ENCODE data around the gene MGAT4D. TPM values are rescaled to one million over a fixed set of nuclear protein-coding genes. Genes with fewer than 3 reads are reported as not detected.

The MGAT4D gene
- polyA plus RNA-seq, 1 of the 3 experiments (the other 2 are of a cell fraction) = not detected

GRCh38 chr4:140466146-140466545 is 31.9 kb downstream of the MGAT4D start:
- POLR2A ChIA-PET = no interaction called here
- no peaks in the 10 kb centered on the region for H3K36me3 ChIP-seq (replicated peaks in 1 of 2; ENCODE audit: control insufficient read depth in 1 of 2, insufficient read depth in 2 of 2, low read length in 1 of 2)
- TF ChIP-seq GABPA (IDR thresholded peaks at IDR 0.05; ENCODE audit: low read depth) (no peak), FOXJ3 (CRISPR knock-in tag; IDR thresholded peaks at IDR 0.05) (no peak), REST (IDR thresholded peaks at IDR 0.05; ENCODE audit: low read depth, low read length) (no peak), FOXM1 (IDR thresholded peaks at IDR 0.05; ENCODE audit: low read depth) (no peak), POLR2AphosphoS5 (IDR thresholded peaks at IDR 0.05; ENCODE audit: low read depth, low read length) (no peak), RFX5 (IDR thresholded peaks at IDR 0.05; ENCODE audit: low read length) (no peak), CHD2 (IDR thresholded peaks at IDR 0.05; ENCODE audit: low read length, partially characterized antibody) (no peak), FOSL2 (IDR thresholded peaks at IDR 0.05; ENCODE audit: borderline replicate concordance, low read depth) (no peak), TCF12 (IDR thresholded peaks at IDR 0.05) (no peak)
- CTCF ChIA-PET = no interaction called here
- no peaks in the 10 kb centered on the region for H3K9me3 ChIP-seq
- H2AFZ ChIP-seq (ENCODE audit: low read depth) = no peak overlapping the region
- H3K27ac ChIP-seq (ENCODE audit: low read depth in 2 of 2, low read length in 1 of 2) = no peak overlapping the region
- no peak for DNase-seq
- no peaks in the 10 kb centered on the region for H3K4me1 ChIP-seq (ENCODE audit: control insufficient read depth in 1 of 2, insufficient read depth in 2 of 2, low read depth in 1 of 2, low read length in 1 of 2)
- H3K4me2 ChIP-seq = no peak overlapping the region
- H3K9me2 ChIP-seq = no peaks in the 10 kb centered on the region
- no peaks in the 10 kb centered on the region; the same call in 1 of the 2 replicates for H3K27me3 ChIP-seq (ENCODE audit: insufficient read depth)
- no peaks in the 10 kb centered on the region for H3K79me2 ChIP-seq (ENCODE audit: insufficient read depth)
- 83% methylated on average over 1 of the region's 1 CpG for WGBS (ENCODE audit: low lambda C conversion rate)
- H3F3A ChIP-seq (replicated peaks; ENCODE audit: insufficient read depth) = no peaks in the 10 kb centered on the region
- no peak overlapping the region for H3K4me3 ChIP-seq (ENCODE audit: low read depth in 2 of 2, low read length in 1 of 2)
- H3K9ac ChIP-seq = no peak overlapping the region
- no peaks in the 10 kb centered on the region for H4K20me1 ChIP-seq (ENCODE audit: insufficient read depth)

GRCh38 chr4:140463614-140464013 is 34.5 kb downstream of the MGAT4D start:
- Histone ChIP-seq H3K36me3 (replicated peaks in 1 of 2; ENCODE audit: control insufficient read depth in 1 of 2, insufficient read depth in 2 of 2, low read length in 1 of 2) (no peaks in the 10 kb centered on the region), H3K9ac (no peak overlapping the region), H3K27ac (ENCODE audit: low read depth in 2 of 2, low read length in 1 of 2) (no peak overlapping the region), H2AFZ (ENCODE audit: low read depth) (no peak overlapping the region), H3K4me2 (no peak overlapping the region), H3K9me3 (no peaks in the 10 kb centered on the region), H3K9me2 (no peaks in the 10 kb centered on the region), H4K20me1 (ENCODE audit: insufficient read depth) (no peaks in the 10 kb centered on the region), H3F3A (replicated peaks; ENCODE audit: insufficient read depth) (no peaks in the 10 kb centered on the region), H3K4me3 (ENCODE audit: low read depth in 2 of 2, low read length in 1 of 2) (no peak overlapping the region), H3K79me2 (ENCODE audit: insufficient read depth) (no peaks in the 10 kb centered on the region), H3K4me1 (ENCODE audit: control insufficient read depth in 1 of 2, insufficient read depth in 2 of 2, low read depth in 1 of 2, low read length in 1 of 2) (no peaks in the 10 kb centered on the region), H3K27me3 (ENCODE audit: insufficient read depth) (no peaks in the 10 kb centered on the region; the same call in 1 of the 2 replicates)
- POLR2A ChIA-PET = no interaction called here
- TF ChIP-seq NRF1 (IDR thresholded peaks at IDR 0.05; ENCODE audit: low read depth, low read length) (no peak), MAX (IDR thresholded peaks at IDR 0.05; ENCODE audit: low read depth) (no peak), IRF3 (IDR thresholded peaks at IDR 0.05; ENCODE audit: low read depth, low read length) (no peak), POLR2AphosphoS5 (IDR thresholded peaks at IDR 0.05; ENCODE audit: low read depth, low read length) (no peak), EZH2phosphoT487 (IDR thresholded peaks at IDR 0.05; ENCODE audit: borderline replicate concordance, low read depth) (no peak), TAF1 (IDR thresholded peaks at IDR 0.05; ENCODE audit: borderline replicate concordance, low read depth, low read length) (no peak), PBX3 (IDR thresholded peaks at IDR 0.05) (no peak)
- DNase-seq = no peak
- WGBS (ENCODE audit: low lambda C conversion rate) = 20% methylated on average over 1 of the region's 1 CpG
- CTCF ChIA-PET = no interaction called here
